Nephron progenitor cell (in vitro differentiated cells): ENCODE results near the gene OR5M3.
A peak's percentile ranks its signal among the peaks of the same experiment; 100 is the strongest.

Experiments used
- DNase-seq: peaks from one replicate; pipeline ENCODE4 v3.0.0; 2021
- H3K27ac Mint-ChIP-seq: 2 replicates; pipeline ENCODE4 v1.8.0; 2021; ENCODE audit warnings: mild to moderate bottlenecking, moderate library complexity, mixed read lengths
- H3K27me3 Mint-ChIP-seq: 2 replicates; pipeline ENCODE4 v1.8.0; 2021; ENCODE audit warnings: mild to moderate bottlenecking, low read depth, mixed read lengths; ENCODE audit not compliant: poor library complexity
- H3K36me3 Mint-ChIP-seq: 2 replicates; pipeline ENCODE4 v1.8.0; 2021; ENCODE audit warnings: low read depth, mixed read lengths
- H3K4me1 Mint-ChIP-seq: 2 replicates; pipeline ENCODE4 v1.8.0; 2021; ENCODE audit warnings: mixed read lengths
- H3K4me3 Mint-ChIP-seq: 2 replicates; pipeline ENCODE4 v1.8.0; 2021; ENCODE audit warnings: mild to moderate bottlenecking, moderate library complexity, mixed read lengths
- H3K9me3 Mint-ChIP-seq: 2 replicates; pipeline ENCODE4 v1.8.0; 2021; ENCODE audit warnings: mild to moderate bottlenecking, moderate library complexity, mixed read lengths
- CTCF ChIP-seq: fragments of 200-600 bp; sonication (generic); IDR thresholded peaks from 2 replicates; pipeline ENCODE4 v1.5.0; 2021; ENCODE audit warnings: antibody characterized with exemption

OR5M3 gene

GRCh38 chr11:56473252-56473651 lies at the start of gene OR5M3:
Gene OR5M3, minus strand, starts transcription at chr11:56473352. Its CDS starts 2,855 bp downstream, at chr11:56470497.
- TF ChIP-seq CTCF: no peak
- H3K4me1 Mint-ChIP-seq: no peaks in the 10 kb centered on the region

DNA sequence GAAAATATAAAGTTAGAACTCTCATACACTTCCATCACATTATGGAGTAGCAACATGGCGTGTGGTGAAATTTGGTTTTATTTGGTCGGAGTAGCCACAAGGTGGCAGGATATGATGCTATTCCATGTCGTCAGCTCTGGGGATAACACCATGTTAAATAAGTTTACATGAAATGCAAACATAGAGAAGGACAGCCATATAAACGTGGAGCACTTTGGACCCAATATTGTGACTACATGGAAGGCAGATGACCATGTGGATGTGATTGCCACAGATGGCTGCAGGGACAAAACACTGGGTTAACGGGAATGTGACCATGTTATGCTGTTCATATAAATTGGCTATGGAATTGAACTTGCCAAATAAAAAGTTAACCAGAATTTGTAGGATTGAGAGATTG lies 48.9 kb upstream of the OR5M3 start:
- no peaks in the 10 kb centered on the region for H3K4me1 Mint-ChIP-seq
- TF ChIP-seq CTCF: peak; percentile 15
- H3K27me3 Mint-ChIP-seq: peaks cover 7% of the 10 kb centered on the region
- no peaks in the 10 kb centered on the region for H3K9me3 Mint-ChIP-seq
- H3K4me3 Mint-ChIP-seq: no peak overlapping the region
- no peaks in the 10 kb centered on the region for H3K36me3 Mint-ChIP-seq
- no peak for DNase-seq
- H3K27ac Mint-ChIP-seq: no peak overlapping the region

More at GRCh38 chr11:56473252-56473651, at the start of gene OR5M3:
- DNase-seq: no peak
- Mint-ChIP-seq H3K36me3 (no peaks in the 10 kb centered on the region), H3K27ac (no peak within 1 kb of the TSS), H3K4me3 (no peak within 1 kb of the TSS), H3K27me3 (no peaks in the 10 kb centered on the region), H3K9me3 (no peaks in the 10 kb centered on the region)

- H3K27me3 Mint-ChIP-seq: peaks cover 9% of the 10 kb centered on the region
- no peaks in the 10 kb centered on the region for H3K4me1 Mint-ChIP-seq
Measured at GRCh38 chr11:56513280-56513679, 40.1 kb upstream of the OR5M3 start.

GRCh38 chr11:56509439-56509838 lies 36.3 kb upstream of the OR5M3 start:
- Mint-ChIP-seq H3K27ac (no peak overlapping the region), H3K4me3 (no peak overlapping the region), H3K36me3 (no peaks in the 10 kb centered on the region), H3K4me1 (no peaks in the 10 kb centered on the region), H3K9me3 (no peaks in the 10 kb centered on the region), H3K27me3 (peaks cover 6% of the 10 kb centered on the region)
- TF ChIP-seq CTCF: no peak
- no peak for DNase-seq

More at GRCh38 chr11:56513280-56513679, 40.1 kb upstream of the OR5M3 start:
- H3K36me3 Mint-ChIP-seq: no peaks in the 10 kb centered on the region
- DNase-seq: no peak
- no peak overlapping the region for H3K27ac Mint-ChIP-seq
- no peak for TF ChIP-seq CTCF
- H3K9me3 Mint-ChIP-seq: no peaks in the 10 kb centered on the region
- no peak overlapping the region for H3K4me3 Mint-ChIP-seq

- Mint-ChIP-seq H3K27me3 (no peaks in the 10 kb centered on the region), H3K36me3 (no peaks in the 10 kb centered on the region), H3K4me1 (no peaks in the 10 kb centered on the region), H3K9me3 (peaks cover 20% of the 10 kb centered on the region), H3K4me3 (no peak overlapping the region), H3K27ac (no peak overlapping the region)
- DNase-seq: no peak
- TF ChIP-seq CTCF: no peak
Measured at GRCh38 chr11:56497010-56497409, 23.9 kb upstream of the OR5M3 start.

DNA sequence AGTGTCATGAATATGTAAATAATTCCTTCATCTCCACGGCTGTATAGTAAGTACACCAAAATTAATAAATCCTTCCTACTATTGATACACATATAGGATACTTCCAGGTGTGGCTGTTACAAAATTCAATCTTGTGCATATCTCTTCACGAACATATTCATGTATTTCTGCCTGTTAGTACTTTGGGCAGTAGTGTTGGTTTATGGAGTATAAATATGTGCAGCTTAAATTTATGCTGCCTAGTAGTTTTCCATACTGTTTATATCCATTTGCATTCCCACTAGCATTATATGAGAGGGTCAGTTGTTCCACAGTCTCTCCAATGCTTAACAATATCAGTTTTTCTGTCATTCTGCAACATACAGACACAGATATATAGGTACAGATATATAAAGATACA lies 22.0 kb upstream of the OR5M3 start:
- H3K27me3 Mint-ChIP-seq: peaks cover 4% of the 10 kb centered on the region
- no peaks in the 10 kb centered on the region for H3K36me3 Mint-ChIP-seq
- no peak overlapping the region for H3K4me3 Mint-ChIP-seq
- no peaks in the 10 kb centered on the region for H3K4me1 Mint-ChIP-seq
- no peak overlapping the region for H3K27ac Mint-ChIP-seq
- TF ChIP-seq CTCF: no peak
- H3K9me3 Mint-ChIP-seq: peaks cover 20% of the 10 kb centered on the region
- DNase-seq: no peak
